HepG2 (cell line): ENCODE measurements around the gene IPO5. TPM values are rescaled to one million over a fixed set of nuclear protein-coding genes. Genes with fewer than 3 reads are reported as not detected.
"Not testable (repeated sequence)": the region's sequence is repeated elsewhere in the genome, so short reads cannot be mapped to it uniquely, and the experiment has no call there.

Experiments
- ATAC-seq: fragments of 200-7000 bp; cut with Tn5 transposase; 3 replicates; pipeline ENCODE4 v1.9.1; 2020; ENCODE audit warnings: mild to moderate bottlenecking, moderate library complexity
- BruUV-seq: library from RNA; stranded (reverse); fragments of 400-500 nt; replicated peaks from 2 replicates; lab custom pipeline; 2021; lab: Mats Ljungman, UMichigan
- CTCF ChIA-PET: fragments of 300-600 bp; formaldehyde crosslinking; extraction: SDS; loops from one replicate; lab custom pipeline; 2021; ENCODE audit warnings: low total read pairs, inconsistent platforms, low intra/inter-chr PET ratio; lab: Yijun Ruan, JAX
- POLR2A ChIA-PET: fragments of 350-600 bp; sonication (Branson Sonifier 250); formaldehyde crosslinking; loops from one replicate; lab custom pipeline; 2020; ENCODE audit warnings: antibody characterized with exemption, inconsistent platforms; lab: Yijun Ruan, JAX
- DNase-seq: peaks from one replicate; pipeline ENCODE4 v3.0.0-alpha.2; 2015; ENCODE audit warnings: low spot score
- FAIRE-seq: peaks from 3 replicates; lab custom pipeline; 2011; peaks lifted over from hg19 to GRCh38; lab: Jason Lieb, UNC
- H2AFZ ChIP-seq: one replicate; pipeline ENCODE4 v1.6.1; 2011; ENCODE audit warnings: low read length, inconsistent platforms
- H3K27ac ChIP-seq: fragments of 300-600 bp; 3 replicates; pipeline ENCODE4 v1.8.0; 2011; ENCODE audit warnings: mixed run types, mild to moderate bottlenecking, mixed read lengths, low read length, inconsistent platforms; ENCODE audit not compliant: insufficient read depth; ENCODE audit errors: extremely low read length
- H3K27me3 ChIP-seq, 2 experiments: fragments of 200-600 bp in 1 of 2; 2 replicates in 1 of 2; 3 replicates in 1 of 2; pipeline versions ENCODE4 v1.6.0 to v1.8.0; 2011; ENCODE audit warnings: low read length in 2 of 2, mild to moderate bottlenecking in 2 of 2, moderate library complexity in 2 of 2, inconsistent platforms in 1 of 2; ENCODE audit not compliant: insufficient read depth in 2 of 2, control insufficient read depth in 1 of 2
- H3K36me3 ChIP-seq, 2 experiments: fragments of 200-600 bp in 1 of 2; replicated peaks in 1 of 2; 2 replicates in 1 of 2; 3 replicates in 1 of 2; pipeline versions ENCODE4 v1.5.1 to v1.8.0; 2011; ENCODE audit warnings: low read length in 2 of 2, inconsistent platforms in 1 of 2; ENCODE audit not compliant: insufficient read depth in 2 of 2, control insufficient read depth in 1 of 2
- H3K4me1 ChIP-seq: 2 replicates; pipeline ENCODE4 v1.5.1; 2012; ENCODE audit warnings: low read length, inconsistent platforms; ENCODE audit not compliant: insufficient read depth
- H3K4me2 ChIP-seq: 2 replicates; pipeline ENCODE4 v1.6.0; 2011; ENCODE audit warnings: low read depth, low read length, inconsistent platforms
- H3K4me3 ChIP-seq, 3 experiments: fragments of 200-600 bp in 1 of 3; sonication (generic), shearing (Covaris generic) in 1 of 3; replicated peaks in 1 of 3; 2 replicates each; pipeline ENCODE4 v1.5.1; 2011 to 2016; ENCODE audit warnings: low read length in 3 of 3, inconsistent platforms in 2 of 3, low read depth in 2 of 3, mild to moderate bottlenecking in 2 of 3, control low read depth in 1 of 3, mixed read lengths in 1 of 3; ENCODE audit not compliant: insufficient read depth in 1 of 3
- H3K79me2 ChIP-seq: one replicate; pipeline ENCODE4 v1.6.1; 2011; ENCODE audit warnings: low read length, inconsistent platforms; ENCODE audit not compliant: insufficient read depth
- H3K9ac ChIP-seq: 2 replicates; pipeline ENCODE4 v1.6.0; 2011; ENCODE audit warnings: mild to moderate bottlenecking, low read depth, low read length, inconsistent platforms; ENCODE audit not compliant: insufficient read depth
- H3K9me3 ChIP-seq: 2 replicates; pipeline ENCODE4 v1.5.1; 2012; ENCODE audit warnings: mild to moderate bottlenecking, low read length
- H4K20me1 ChIP-seq: 2 replicates; pipeline ENCODE4 v1.6.0; 2011; ENCODE audit warnings: inconsistent platforms, mild to moderate bottlenecking, low read length, moderate library complexity; ENCODE audit not compliant: insufficient read depth
- CREM ChIP-seq, 2 experiments: sonication (generic) in 1 of 2; formaldehyde crosslinking in 1 of 2; IDR thresholded peaks; 2 replicates each; pipeline versions ENCODE4 v1.4.0 to v1.6.1; 2016 to 2020; ENCODE audit warnings: antibody characterized with exemption in 1 of 2, mild to moderate bottlenecking in 1 of 2, missing genetic modification reagents in 1 of 2
- DR1 ChIP-seq: sonication (generic); formaldehyde crosslinking; IDR thresholded peaks from 2 replicates; pipeline ENCODE4 v1.8.0; 2021; ENCODE audit warnings: mild to moderate bottlenecking, missing genetic modification reagents, inconsistent platforms
- TOPORS ChIP-seq: sonication (generic); formaldehyde crosslinking; IDR thresholded peaks from 2 replicates; pipeline ENCODE4 v1.8.0; 2023; ENCODE audit warnings: mild to moderate bottlenecking, missing genetic modification reagents
- ZNF547 ChIP-seq: sonication (generic); formaldehyde crosslinking; IDR thresholded peaks from 2 replicates; pipeline ENCODE4 v1.5.1; 2020; ENCODE audit warnings: mild to moderate bottlenecking, missing genetic modification reagents
- ZNF839 ChIP-seq: sonication (generic); formaldehyde crosslinking; IDR thresholded peaks from 2 replicates; pipeline ENCODE4 v1.4.0; 2020; ENCODE audit warnings: missing genetic modification reagents, mild to moderate bottlenecking, borderline replicate concordance
- WGBS: methylation state at CpG from one replicate; pipeline ENCODE4 v1.1.6; 2017; ENCODE audit warnings: low lambda C conversion rate; 5-methylcytosine and 5-hydroxymethylcytosine counted together
- in situ Hi-C: cut with HindIII; loops from 2 replicates; pipeline ENCODE4 v1.10.0; 2017; ENCODE audit warnings: low pct_unique_long_range_greater_than_20kb; ENCODE audit not compliant: extremely low pct_ligation_motif_present
- intact Hi-C: fragments of 100-400 bp; cut with micrococcal nuclease; formaldehyde crosslinking; loops from one replicate; pipeline ENCODE4 v1.10.0; 2022; ENCODE audit not compliant: unreplicated experiment
- polyA plus RNA-seq, 8 experiments: library from polyadenylated mRNA; depleted of rRNA in 3 of 8; stranded (reverse) in 7 of 8; unstranded in 1 of 8; fragments of >200 nt; fragmentation: Illumina TruSeq in 4 of 8; extraction: Trizol in 4 of 8; gene quantifications; 2 replicates each; pipeline versions ENCODE4 v1.2.1 to v1.2.3, GENCODE V29; 2011 to 2016; ENCODE audit warnings: low read depth in 4 of 8, missing spikeins in 1 of 8, mixed read lengths in 1 of 8; ENCODE audit not compliant: insufficient read depth in 1 of 8
- total RNA-seq, 5 experiments: library from RNA; depleted of rRNA; stranded (reverse); fragments of >200 nt; fragmentation: Illumina TruSeq; extraction: Trizol; gene quantifications; 2 replicates each; pipeline ENCODE4 v1.2.3, GENCODE V29; 2016; ENCODE audit warnings: low read depth in 1 of 5
- TF ChIP-seq, protein P1 (sequence below): sonication (generic); formaldehyde crosslinking; IDR thresholded peaks from 2 replicates; pipeline ENCODE4 v1.4.0; 2020; ENCODE audit warnings: mild to moderate bottlenecking, missing genetic modification reagents
- TF ChIP-seq, protein P2 (sequence below): sonication (generic); formaldehyde crosslinking; IDR thresholded peaks from 2 replicates; pipeline ENCODE4 v1.5.0; 2020; ENCODE audit warnings: mild to moderate bottlenecking, missing genetic modification reagents

IPO5 gene
- total and polyA plus RNA-seq, 2 of the 13 experiments (the other 11 are each of a cell fraction or from before 2014, with no cell fraction given), result 155 to 242 TPM

DNA sequence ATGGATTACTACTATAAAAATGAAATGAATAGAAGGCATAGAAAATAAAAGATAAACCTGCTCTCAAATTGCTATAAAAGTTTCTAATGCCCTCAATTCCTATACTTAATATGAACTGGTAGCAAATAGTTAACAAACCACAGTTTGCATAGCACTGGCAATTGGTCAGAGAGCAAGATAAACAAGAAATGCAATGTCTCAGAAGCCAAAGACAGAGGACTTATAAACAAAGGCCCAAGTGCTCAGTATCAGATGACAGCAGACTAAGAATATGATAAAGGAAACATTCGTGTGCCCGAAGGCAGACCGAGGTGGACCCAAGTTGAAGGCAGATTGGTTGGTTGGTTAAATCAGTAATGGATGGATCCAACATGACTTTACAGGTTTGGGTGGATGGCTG is 50.6 kb downstream of the IPO5 start (continued):
- TF ChIP-seq TOPORS (CRISPR knock-in tag), result no peak
- TF ChIP-seq, all 625 proteins: peak for 0

DNA sequence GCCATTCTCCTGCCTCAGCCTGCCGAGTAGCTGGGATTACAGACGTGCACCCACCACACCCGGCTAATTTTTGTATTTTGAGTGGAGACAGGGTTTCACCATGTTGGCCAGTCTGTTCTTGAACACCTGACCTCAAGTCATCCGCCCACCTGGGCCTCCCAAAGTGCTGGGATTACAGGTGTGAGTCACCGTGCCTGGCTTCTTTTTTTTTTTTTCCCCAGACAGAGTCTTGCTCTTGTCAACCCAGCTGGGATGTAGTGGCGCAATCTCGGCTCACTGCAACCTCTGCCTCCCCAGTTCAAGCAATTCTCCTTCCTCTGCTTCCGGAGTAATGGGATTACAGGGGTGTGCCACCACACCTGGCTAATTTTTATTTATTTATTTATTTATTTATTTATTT is 51.5 kb downstream of the IPO5 start:
- H3K4me3 ChIP-seq, CTCF ChIA-PET, H3K27me3 ChIP-seq, POLR2A ChIA-PET, FAIRE-seq, H4K20me1 ChIP-seq, H3K9ac ChIP-seq, BruUV-seq, H3K4me2 ChIP-seq, H3K9me3 ChIP-seq, in situ Hi-C loops, DNase-seq, H2AFZ ChIP-seq, ATAC-seq, H3K27ac ChIP-seq, H3K79me2 ChIP-seq, intact Hi-C loops, H3K4me1 ChIP-seq: not testable (repeated sequence)
- 93% methylated on average over 8 of the region's 8 CpGs for WGBS
- peaks cover 32 to 83% of the 10 kb centered on the region in 2 experiments for H3K36me3 ChIP-seq

DNA sequence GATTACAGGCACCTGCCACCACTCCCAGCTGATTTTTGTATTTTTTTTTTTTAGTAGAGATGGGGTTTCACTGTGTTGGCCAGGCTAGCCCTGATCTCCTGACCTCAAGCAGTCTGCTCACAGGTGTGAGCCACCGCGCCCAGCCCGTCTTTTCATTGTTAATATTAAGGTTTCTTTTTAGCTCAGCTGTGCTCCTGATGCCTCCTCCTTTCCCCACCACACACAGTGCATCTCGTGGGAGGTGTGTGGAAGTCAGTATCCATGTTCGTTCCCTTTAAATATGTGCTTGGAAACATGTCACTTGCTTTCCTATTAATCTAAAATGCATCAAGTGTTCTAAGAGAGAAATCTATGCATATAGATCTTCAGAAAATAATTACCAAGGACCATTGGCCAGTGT is 53.5 kb downstream of the IPO5 start:
- CTCF ChIA-PET, result no interaction called here
- Histone ChIP-seq H3K4me1 (no peaks in the 10 kb centered on the region), H3K27ac (no peak overlapping the region), H3K4me3 (no peak overlapping the region), H3K9me3 (no peaks in the 10 kb centered on the region), H3K79me2 (no peaks in the 10 kb centered on the region), H3K4me2 (no peak overlapping the region), H2AFZ (no peak overlapping the region), H3K9ac (no peak overlapping the region), H4K20me1 (no peaks in the 10 kb centered on the region), H3K27me3 (no peaks in the 10 kb centered on the region), H3K36me3 (peaks cover 31 to 74% of the 10 kb centered on the region in 2 experiments)
- ATAC-seq (no peak), DNase-seq (no peak), FAIRE-seq (no peak)
- POLR2A ChIA-PET, result no interaction called here
- in situ Hi-C loops (no loop called here), intact Hi-C loops (no loop called here)
- BruUV-seq, result no TSS peak
- WGBS, result 98% methylated on average over 5 of the region's 5 CpGs
- TF ChIP-seq DR1 (CRISPR knock-in tag) (no peak), ZNF547 (CRISPR knock-in tag) (no peak), ZNF839 (CRISPR knock-in tag) (no peak), CREM (IDR thresholded peaks at IDR 0.05) (no peak), CREM (CRISPR knock-in tag; IDR thresholded peaks at IDR 0.05) (no peak)
- TF ChIP-seq, protein P1, sequence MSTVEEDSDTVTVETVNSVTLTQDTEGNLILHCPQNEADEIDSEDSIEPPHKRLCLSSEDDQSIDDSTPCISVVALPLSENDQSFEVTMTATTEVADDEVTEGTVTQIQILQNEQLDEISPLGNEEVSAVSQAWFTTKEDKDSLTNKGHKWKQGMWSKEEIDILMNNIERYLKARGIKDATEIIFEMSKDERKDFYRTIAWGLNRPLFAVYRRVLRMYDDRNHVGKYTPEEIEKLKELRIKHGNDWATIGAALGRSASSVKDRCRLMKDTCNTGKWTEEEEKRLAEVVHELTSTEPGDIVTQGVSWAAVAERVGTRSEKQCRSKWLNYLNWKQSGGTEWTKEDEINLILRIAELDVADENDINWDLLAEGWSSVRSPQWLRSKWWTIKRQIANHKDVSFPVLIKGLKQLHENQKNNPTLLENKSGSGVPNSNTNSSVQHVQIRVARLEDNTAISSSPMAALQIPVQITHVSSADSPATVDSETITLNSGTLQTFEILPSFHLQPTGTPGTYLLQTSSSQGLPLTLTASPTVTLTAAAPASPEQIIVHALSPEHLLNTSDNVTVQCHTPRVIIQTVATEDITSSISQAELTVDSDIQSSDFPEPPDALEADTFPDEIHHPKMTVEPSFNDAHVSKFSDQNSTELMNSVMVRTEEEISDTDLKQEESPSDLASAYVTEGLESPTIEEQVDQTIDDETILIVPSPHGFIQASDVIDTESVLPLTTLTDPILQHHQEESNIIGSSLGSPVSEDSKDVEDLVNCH (CRISPR knock-in tag), result no peak
- TF ChIP-seq, protein P2, sequence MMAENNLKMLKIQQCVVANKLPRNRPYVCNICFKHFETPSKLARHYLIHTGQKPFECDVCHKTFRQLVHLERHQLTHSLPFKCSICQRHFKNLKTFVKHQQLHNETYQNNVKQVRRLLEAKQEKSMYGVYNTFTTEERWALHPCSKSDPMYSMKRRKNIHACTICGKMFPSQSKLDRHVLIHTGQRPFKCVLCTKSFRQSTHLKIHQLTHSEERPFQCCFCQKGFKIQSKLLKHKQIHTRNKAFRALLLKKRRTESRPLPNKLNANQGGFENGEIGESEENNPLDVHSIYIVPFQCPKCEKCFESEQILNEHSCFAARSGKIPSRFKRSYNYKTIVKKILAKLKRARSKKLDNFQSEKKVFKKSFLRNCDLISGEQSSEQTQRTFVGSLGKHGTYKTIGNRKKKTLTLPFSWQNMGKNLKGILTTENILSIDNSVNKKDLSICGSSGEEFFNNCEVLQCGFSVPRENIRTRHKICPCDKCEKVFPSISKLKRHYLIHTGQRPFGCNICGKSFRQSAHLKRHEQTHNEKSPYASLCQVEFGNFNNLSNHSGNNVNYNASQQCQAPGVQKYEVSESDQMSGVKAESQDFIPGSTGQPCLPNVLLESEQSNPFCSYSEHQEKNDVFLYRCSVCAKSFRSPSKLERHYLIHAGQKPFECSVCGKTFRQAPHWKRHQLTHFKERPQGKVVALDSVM (CRISPR knock-in tag), result no peak
